NB4 (cell line): ENCODE measurements around the gene GLI3.

Source experiments
- CTCF ChIP-seq: IDR thresholded peaks from one replicate; pipeline ENCODE4 v1.5.1; 2012; ENCODE audit warnings: low read depth, low read length
- MAX ChIP-seq: IDR thresholded peaks from 2 replicates; pipeline ENCODE4 v1.6.1; 2011; ENCODE audit warnings: low read depth, low read length
- MYC ChIP-seq: IDR thresholded peaks from 2 replicates; pipeline ENCODE4 v1.6.1; 2011; ENCODE audit warnings: low read depth, low read length
- POLR2A ChIP-seq: IDR thresholded peaks from 2 replicates; pipeline ENCODE4 v1.6.1; 2011; ENCODE audit warnings: mild to moderate bottlenecking; ENCODE audit not compliant: insufficient read length; ENCODE audit errors: extremely low read depth

GRCh38 chr7:42238709-42239366 lies 1.8 kb upstream of the GLI3 start:
- no peak for TF ChIP-seq CTCF
- TF ChIP-seq MAX = no peak
- TF ChIP-seq POLR2A = no peak
- no peak for TF ChIP-seq MYC
